Astrocyte of the spinal cord (primary cell): ENCODE data around the gene ITGA11.
"Not testable (repeated sequence)": the region's sequence is repeated elsewhere in the genome, so short reads cannot be mapped to it uniquely, and the experiment has no call there.

Experiments
- DNase-seq: peaks from one replicate; pipeline ENCODE4 v3.0.0; 2011; ENCODE audit warnings: low read depth, low spot score
- H3K4me3 ChIP-seq: 2 replicates; pipeline ENCODE4 v1.5.1; 2011; ENCODE audit warnings: low read depth, mild to moderate bottlenecking, low read length, moderate library complexity
- in situ Hi-C: cut with HindIII; loops from 2 replicates; pipeline ENCODE4 v1.10.0; 2017; ENCODE audit warnings: low sequenced_read_pairs
- TF ChIP-seq, protein P1 (sequence below): IDR thresholded peaks from 2 replicates; pipeline ENCODE4 v1.5.1; 2012; ENCODE audit warnings: low read depth, mild to moderate bottlenecking, low read length, inconsistent platforms

ITGA11 gene

DNA sequence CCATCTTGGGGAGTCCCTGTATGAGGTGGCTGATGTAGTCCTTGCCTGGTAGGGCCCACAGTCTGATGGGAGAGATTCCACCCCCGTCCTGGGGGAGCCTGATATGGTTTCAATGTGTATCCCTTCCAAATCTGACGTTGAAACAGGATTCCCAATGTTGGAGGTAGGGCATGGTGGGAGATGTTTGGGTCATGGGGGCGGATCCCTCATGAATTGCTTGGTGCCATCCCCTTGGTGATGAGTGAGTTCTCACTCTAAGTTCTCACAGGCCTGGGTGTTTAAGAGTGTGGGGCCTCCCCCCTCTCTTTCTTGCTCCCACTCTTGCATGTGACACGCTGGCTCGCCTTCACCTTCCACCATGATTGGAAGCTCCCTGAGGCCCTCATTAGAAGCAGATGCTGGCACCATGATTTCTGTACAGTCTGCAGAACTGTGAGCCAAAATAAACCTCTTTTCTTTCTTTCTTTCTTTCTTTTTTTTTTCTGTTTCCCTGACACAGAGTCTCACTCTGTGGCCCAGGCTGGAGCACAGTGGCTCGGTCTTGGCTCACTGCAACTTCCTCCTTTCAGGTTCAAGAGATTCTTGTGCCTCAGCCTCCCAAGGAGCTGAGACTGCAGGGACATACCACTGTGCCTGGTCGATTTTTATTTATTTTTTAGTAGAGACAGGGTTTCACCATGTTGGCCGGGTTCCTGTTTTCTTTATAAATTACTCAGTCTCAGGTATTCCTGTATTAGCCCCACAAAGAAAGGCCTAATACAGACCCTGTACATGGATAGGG is 28.6 kb downstream of the ITGA11 start:
- no peak overlapping the region for H3K4me3 ChIP-seq
- in situ Hi-C loops: no loop called here
- DNase-seq: no peak
- TF ChIP-seq, protein P1, sequence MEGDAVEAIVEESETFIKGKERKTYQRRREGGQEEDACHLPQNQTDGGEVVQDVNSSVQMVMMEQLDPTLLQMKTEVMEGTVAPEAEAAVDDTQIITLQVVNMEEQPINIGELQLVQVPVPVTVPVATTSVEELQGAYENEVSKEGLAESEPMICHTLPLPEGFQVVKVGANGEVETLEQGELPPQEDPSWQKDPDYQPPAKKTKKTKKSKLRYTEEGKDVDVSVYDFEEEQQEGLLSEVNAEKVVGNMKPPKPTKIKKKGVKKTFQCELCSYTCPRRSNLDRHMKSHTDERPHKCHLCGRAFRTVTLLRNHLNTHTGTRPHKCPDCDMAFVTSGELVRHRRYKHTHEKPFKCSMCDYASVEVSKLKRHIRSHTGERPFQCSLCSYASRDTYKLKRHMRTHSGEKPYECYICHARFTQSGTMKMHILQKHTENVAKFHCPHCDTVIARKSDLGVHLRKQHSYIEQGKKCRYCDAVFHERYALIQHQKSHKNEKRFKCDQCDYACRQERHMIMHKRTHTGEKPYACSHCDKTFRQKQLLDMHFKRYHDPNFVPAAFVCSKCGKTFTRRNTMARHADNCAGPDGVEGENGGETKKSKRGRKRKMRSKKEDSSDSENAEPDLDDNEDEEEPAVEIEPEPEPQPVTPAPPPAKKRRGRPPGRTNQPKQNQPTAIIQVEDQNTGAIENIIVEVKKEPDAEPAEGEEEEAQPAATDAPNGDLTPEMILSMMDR: no peak

DNA sequence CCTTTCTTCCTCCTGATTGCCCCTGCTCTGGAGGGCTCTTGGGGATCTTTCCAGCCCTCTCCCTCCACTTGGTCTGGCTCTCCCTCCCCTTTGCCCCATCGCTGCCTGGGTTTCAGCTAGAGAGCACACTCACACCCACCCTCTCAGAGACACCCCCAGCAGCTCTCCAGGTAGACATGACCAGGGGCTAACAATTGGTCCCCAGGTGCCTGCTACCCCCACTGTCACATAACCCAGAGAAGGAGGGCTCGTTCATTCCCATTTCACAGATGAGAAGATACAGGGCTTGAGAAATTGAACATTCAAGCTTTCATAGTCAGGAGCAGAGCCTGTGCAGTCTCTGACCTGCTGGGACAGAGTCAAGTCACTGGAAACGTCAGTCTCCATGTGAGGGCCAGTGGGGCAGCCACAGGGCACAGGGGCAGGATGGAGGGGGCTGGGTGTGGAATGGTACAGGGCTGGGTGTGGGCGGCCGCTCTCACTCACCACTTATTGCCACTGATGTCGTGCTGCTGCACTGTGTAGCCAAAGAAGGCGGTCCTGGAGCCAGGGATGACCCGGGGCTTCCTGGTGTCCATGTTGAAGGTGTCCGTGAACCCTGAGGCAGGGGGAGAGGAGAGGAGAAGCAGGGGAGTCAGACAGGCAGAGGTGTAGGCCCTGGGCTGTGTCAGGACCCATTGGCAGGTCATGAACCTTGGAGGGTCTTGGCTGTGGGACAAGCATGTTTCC is 29.4 kb downstream of the ITGA11 start:
- H3K4me3 ChIP-seq: no peak overlapping the region
- DNase-seq: no peak
- TF ChIP-seq, protein P1: no peak
- in situ Hi-C loops: no loop called here

DNA sequence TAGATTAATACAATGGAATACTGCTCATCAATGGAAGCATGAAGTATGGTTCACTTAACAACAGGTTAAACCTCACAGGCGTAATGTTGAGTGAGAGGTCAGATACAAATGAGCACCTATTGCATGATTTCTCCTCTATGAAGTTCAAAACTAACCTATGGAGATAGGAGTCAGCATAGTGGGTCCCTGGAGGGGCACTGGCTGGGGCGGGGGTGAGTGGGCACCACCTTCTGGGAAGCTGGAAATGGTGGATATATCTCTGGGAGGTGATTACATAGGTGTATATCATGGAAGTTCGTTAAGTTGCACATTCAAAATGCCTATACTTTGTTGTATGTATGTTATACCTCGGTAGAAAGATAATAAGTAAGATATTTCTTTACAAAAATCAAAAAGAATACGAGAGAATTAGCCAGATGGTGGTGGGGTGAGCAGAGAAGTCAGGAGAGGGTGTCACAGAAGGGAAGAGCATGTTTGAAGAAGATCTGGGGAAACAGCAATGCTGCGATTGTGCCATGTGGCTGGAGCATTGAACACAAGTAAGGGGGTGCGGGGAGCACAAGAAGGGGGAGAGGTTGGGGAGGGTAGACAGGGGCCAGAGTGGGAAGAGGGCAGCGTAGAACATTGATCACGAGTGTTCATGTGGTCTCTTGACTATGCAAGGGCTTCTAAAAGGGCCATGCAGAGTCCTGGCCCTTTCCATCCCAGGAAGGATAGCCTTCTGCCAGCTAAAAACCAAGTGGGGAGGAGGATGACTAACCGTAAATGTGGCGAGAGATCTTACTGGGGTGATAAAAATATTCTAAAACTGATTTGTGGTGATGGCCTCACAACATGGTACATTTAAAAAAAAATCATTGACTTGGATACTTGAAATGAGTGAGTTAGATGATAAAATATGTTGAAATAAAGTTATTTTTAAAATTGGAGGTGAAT is 30.2 kb downstream of the ITGA11 start:
- in situ Hi-C loops: no loop called here
- TF ChIP-seq, protein P1: no peak
- DNase-seq: no peak
- no peak overlapping the region for H3K4me3 ChIP-seq

DNA sequence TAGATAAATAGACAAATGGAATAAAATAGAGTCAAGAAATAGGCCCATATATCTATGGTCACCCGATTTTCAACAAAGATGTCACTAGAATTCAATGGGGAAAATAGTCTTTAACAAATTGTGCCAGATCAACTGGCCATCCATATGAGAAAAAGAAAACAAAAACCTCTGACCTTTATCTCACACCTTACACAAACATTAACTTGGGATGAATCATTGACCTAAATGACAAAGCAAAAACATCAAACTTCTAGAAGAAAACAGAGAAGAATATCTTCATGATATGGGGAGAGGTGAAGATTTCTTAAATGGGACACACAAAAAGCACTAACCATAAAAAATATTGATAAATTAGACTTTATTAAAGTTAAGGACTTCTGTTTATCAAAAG is 31.9 kb downstream of the ITGA11 start:
- in situ Hi-C loops: no loop called here
- no peak overlapping the region for H3K4me3 ChIP-seq
- DNase-seq: no peak
- TF ChIP-seq, protein P1: no peak

DNA sequence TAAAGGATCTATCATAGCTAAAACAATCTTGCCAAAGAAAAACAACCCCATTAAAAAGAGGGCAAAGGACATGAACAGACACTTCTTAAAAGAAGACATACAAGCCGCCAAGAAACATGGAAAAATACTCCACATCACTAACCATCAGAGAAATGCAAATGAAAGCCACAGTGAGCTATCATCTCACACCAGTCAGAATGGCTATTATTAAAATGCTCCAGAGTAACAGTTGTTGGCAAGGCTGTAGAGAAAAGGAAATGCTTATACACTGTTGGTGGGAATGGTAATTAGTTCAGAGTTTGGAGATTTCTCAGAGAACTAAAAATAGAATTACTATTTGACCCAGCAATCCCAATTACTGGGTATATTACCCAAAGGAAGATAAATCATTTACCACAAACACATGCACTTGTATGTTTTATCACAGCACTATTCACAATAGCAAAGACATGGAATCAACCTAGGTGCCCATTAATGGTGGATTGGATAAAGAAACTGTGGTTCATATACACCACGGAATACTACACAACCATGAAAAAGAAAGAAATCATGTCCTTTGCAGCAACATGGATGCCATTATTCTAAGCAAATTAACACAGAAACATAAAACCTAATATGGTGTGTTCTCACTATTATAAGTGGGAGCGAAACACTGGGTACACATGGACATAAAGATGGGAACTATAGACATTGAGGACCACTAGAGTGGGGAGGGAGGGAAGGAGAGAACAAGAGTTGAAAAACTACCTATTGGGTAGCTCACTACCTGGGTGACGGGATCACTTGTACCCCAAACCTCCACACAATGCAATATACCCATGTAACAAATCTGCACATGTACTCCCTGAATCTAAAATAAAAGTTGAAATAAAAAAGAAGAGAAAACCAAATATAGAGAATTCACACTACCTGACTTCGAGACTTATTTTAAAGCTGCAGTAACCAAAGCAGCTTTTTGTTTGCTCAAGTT is 32.6 kb downstream of the ITGA11 start:
- TF ChIP-seq, protein P1: no peak
- DNase-seq: no peak
- H3K4me3 ChIP-seq: no peak overlapping the region
- in situ Hi-C loops: no loop called here

DNA sequence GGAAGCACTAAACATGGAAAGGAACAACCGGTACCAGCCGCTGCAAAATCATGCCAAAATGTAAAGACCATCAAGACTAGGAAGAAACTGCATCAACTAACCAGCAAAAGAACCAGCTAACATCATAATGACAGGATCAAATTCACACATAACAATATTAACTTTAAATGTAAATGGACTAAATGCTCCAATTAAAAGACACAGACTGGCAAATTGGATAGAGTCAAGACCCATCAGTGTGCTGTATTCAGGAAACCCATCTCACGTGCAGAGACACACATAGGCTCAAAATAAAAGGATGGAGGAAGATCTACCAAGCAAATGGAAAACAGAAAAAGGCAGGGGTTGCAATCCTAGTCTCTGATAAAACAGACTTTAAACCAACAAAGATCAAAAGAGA is 34.0 kb downstream of the ITGA11 start:
- DNase-seq, H3K4me3 ChIP-seq, in situ Hi-C loops: not testable (repeated sequence)
